Measurements from ENCODE around the gene GIPC3.
"Not testable (repeated sequence)": the region's sequence is repeated elsewhere in the genome, so short reads cannot be mapped to it uniquely, and the experiment has no call there.

GIPC3 gene

GRCh38 chr19:3576696-3577443, 8.4 kb upstream of the GIPC3 start:
- DNase-seq (ENCODE audit: low read depth, low spot score): no peak

GRCh38 chr19:3577723-3578344, 7.4 kb upstream of the GIPC3 start:
- no peak for DNase-seq (ENCODE audit: low read depth, low spot score)

GRCh38 chr19:3578390-3578789, 6.9 kb upstream of the GIPC3 start:
- DNase-seq (ENCODE audit: low read depth, low spot score): no peak

- peak; percentile 58 for DNase-seq (ENCODE audit: low read depth, low spot score)
Measured at GRCh38 chr19:3580156-3580934, 4.9 kb upstream of the GIPC3 start.

DNA sequence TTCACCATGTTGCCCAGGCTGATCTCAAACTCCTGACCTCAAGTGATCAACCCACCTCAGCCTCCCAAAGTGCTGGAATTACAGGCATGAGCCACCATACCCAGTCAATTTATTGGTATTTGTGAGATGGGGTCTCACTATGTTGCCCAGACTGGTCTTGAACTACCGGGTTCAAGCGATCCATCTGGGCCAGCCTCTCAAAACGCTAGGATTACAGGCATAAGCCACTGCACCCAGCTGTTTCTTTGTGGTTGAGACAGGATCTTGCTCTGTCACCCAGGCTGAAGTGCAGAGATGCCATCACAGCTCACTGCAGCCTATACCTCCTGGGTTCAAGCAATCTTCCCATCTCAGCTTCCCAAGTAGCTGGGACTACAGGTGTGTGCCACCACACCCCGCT, 3.5 kb upstream of the GIPC3 start:
- not testable (repeated sequence) for DNase-seq (ENCODE audit: low read depth, low spot score)

DNA sequence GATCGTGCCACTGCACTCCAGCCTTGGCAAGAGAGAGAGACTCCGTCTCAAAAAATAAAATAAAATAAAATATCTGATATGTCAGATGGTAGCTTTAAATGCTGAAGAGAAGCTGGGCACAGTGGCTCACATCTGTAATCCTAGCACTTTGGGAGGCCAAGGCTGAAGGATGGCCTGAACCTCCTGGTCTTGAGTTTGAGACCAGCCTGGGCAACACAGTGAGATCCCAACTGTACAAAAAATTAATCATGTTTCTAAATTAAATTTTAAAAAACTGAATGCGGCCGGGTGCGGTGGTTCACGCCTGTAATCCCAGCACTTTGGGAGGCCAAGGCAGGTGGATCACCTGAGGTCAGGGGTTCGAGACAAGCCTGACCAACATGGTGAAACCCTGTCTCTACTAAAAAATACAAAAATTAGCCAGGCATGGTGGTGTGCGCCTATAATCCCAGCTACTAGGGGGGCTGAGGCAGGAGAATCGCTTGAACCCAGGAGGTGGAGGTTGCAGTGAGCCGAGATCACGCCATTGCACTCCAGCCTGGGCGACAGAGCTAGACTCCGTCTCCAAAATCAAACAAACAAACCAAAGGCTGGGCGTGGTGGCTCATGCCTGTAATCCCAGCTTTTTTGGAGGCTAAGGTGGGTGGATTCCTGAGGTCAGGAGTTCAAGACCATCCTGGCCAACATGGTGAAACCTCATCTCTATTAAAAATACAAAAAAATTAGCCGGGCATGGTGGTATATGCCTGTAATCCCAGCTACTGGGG, 1.1 kb upstream of the GIPC3 start:
- not testable (repeated sequence) for DNase-seq (ENCODE audit: low read depth, low spot score)

DNA sequence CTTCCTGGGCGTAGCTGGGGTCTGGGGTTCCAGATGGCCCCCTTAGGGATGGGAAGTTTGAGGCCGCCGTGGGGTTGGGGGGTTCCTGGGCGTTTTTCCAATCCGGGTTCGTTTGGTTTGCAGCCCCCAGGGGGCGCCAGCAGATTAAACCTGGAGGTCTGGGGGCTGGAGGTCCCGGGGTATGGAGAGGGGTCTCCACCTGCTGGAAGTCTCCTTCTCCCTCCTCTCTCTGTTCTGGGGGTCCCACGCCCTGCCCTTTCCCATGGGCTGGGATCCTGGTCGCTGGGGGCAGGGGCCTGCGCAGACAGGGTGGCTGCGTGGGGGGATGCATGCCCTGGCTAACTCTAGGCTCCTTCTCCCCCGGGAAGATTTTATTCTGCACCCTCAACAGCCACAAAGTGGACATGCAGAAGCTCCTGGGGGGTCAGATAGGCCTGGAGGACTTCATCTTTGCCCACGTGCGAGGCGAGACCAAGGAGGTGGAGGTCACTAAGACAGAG, 899 bp downstream of the GIPC3 start:
- no peak for DNase-seq (ENCODE audit: low read depth, low spot score)

- DNase-seq (ENCODE audit: low read depth, low spot score): no peak
Measured at GRCh38 chr19:3586707-3587346, 1.5 kb downstream of the GIPC3 start.

GRCh38 chr19:3589439-3589838, 4.2 kb downstream of the GIPC3 start:
- DNase-seq (ENCODE audit: low read depth, low spot score): no peak

- no peak for DNase-seq (ENCODE audit: low read depth, low spot score)
Measured at GRCh38 chr19:3589949-3590348, 4.7 kb downstream of the GIPC3 start.

- no peak for DNase-seq (ENCODE audit: low read depth, low spot score)
Measured at GRCh38 chr19:3590991-3591659, 5.8 kb downstream of the GIPC3 start.

DNA sequence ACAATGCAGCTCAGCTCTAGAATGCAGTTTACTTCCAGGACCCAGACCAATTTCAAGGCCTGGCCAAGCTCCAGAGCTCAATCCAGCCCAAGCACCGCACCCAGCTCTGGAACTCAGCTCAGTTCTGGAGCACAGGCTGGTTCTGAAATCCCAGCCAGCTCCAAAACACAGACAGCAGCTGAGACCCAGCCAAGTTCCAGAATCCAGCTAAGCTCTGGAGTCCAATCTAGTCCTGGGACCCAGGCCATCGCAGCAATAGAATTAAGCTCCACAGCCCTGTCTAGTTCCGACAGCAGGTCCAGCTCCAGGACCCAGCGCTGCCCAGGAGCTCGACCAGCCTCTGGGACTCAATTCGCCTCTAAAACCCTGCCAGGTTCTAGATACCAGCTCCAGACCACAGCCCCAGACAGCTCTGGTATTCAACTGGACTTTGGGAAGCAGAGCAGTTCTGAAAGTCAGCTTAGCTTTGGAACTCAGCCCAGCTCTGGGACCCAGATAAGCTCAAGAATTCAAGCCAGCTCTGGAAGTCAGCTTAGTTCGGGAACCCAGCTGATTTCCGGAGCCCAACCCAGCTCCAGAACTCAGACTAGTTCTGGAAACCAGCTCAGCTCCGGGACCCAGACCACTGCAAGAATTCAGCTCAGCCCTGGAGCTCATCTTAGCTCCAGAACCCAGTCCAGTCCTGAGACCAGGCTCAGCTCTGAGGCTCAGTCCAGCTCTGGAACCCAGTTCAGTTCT, 6.8 kb downstream of the GIPC3 start:
- no peak for DNase-seq (ENCODE audit: low read depth, low spot score)

GRCh38 chr19:3593156-3593555, 7.9 kb downstream of the GIPC3 start:
- no peak for DNase-seq (ENCODE audit: low read depth, low spot score)

- no peak for DNase-seq (ENCODE audit: low read depth, low spot score)
Measured at GRCh38 chr19:3595521-3596061, 10.3 kb downstream of the GIPC3 start.

DNA sequence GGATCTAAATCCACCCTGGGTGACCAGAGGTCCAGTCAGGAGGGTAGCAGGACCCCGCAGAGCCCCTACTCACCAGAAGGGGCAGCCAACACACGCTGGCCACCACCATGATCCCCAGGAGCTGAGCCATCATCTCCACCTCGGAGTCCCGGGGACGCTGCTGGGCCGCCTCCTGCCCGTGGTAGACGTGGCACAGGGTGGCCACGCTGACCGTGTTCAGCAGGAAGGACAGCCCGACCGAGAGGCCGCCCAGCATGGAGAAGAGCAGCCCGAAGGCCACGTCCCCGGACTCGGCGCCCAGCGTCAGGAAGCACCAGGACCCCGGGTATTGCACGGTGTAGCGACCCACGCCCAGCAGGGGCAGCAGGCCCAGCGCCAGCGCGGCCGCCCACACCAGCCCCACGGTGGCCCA, 14.5 kb downstream of the GIPC3 start:
- DNase-seq (ENCODE audit: low read depth, low spot score): no peak

- no peak for DNase-seq (ENCODE audit: low read depth, low spot score)
Measured at GRCh38 chr19:3601021-3601420, 15.7 kb downstream of the GIPC3 start.

GRCh38 chr19:3603121-3603811, 18.0 kb downstream of the GIPC3 start:
- no peak for DNase-seq (ENCODE audit: low read depth, low spot score)

- DNase-seq (ENCODE audit: low read depth, low spot score): no peak
Measured at GRCh38 chr19:3604227-3604986, 19.1 kb downstream of the GIPC3 start.
